Measurements from ENCODE around the gene RHBDL1. TPM values are rescaled to one million over a fixed set of nuclear protein-coding genes. Genes with fewer than 3 reads are reported as not detected.

Gene RHBDL1
- total and polyA plus RNA-seq, 10 of the 15 experiments (the other 5 are each of a cell fraction or from before 2014, with no cell fraction given), result 0.04 to 1.3 (median 0.65) TPM; not detected in 5

GRCh38 chr16:719815-720446 is 44.5 kb downstream of the RHBDL1 start:
- H3K4me3 ChIP-seq, result peak overlapping the region; percentile 86
- in situ Hi-C loops (cut with MboI) (no loop called here), intact Hi-C loops (cut with micrococcal nuclease; ENCODE audit: unreplicated experiment) (loop anchor here (2.0 kb wide), 2 partner anchors 21 to 35 kb away; partner anchors contain the start of genes CIAO3 and JMJD8)
- H3K4me2 ChIP-seq (ENCODE audit: control insufficient read depth, insufficient read depth), result peak overlapping the region; percentile 69
- WGBS (ENCODE audit: insufficient coverage, insufficient replicate concordance, low lambda C conversion rate, missing lambda C conversion rate), result 14% methylated on average over 16 of the region's 16 CpGs
- H3K4me1 ChIP-seq (ENCODE audit: control insufficient read depth, insufficient read depth, low read length), result peaks cover 13% of the 10 kb centered on the region
- H2AFZ ChIP-seq (ENCODE audit: control insufficient read depth, low read depth, low read length), result peak overlapping the region; percentile 6
- H3K9ac ChIP-seq (ENCODE audit: control insufficient read depth, insufficient read depth, low read length), result peak overlapping the region; percentile 91
- ChIA-PET RAD21 (ENCODE audit: unreplicated experiment) (interaction anchor here (0.8 to 2.4 kb wide), 5 partner anchors 8 to 68 kb away, joined by 3 to 10 read pairs (median 3); partner anchors contain the start of genes CHTF18 and RPUSD1), POLR2A (interaction anchor here (0.5 to 2.5 kb wide), 7 partner anchors 8 to 372 kb away, joined by 3 to 29 read pairs (median 10); partner anchors contain the start of genes CHTF18, CIAO3 and RPUSD1), SMC1A (ENCODE audit: uncharacterized antibody, unreplicated experiment) (interaction anchor here (0.8 to 1.3 kb wide), 3 partner anchors 8 to 68 kb away, joined by 3 to 4 read pairs (median 3); partner anchors contain the start of genes CHTF18 and RPUSD1), CTCF (interaction anchor here (0.7 to 2.5 kb wide), 11 partner anchors 8 to 69 kb away, joined by 3 to 16 read pairs (median 5); partner anchors contain the start of genes CHTF18, CIAO3, RPUSD1 and WDR24)
- DNase-seq (ENCODE audit: low read depth, low spot score) (no peak), ATAC-seq (peak; percentile 4), FAIRE-seq (peak; percentile 66)
- H3K27me3 ChIP-seq (replicated peaks in 1 of 2; ENCODE audit: control insufficient read depth in 2 of 2, insufficient read depth in 2 of 2, low read length in 1 of 2), result no peaks in the 10 kb centered on the region
- no peaks in the 10 kb centered on the region for H3K9me3 ChIP-seq (replicated peaks; ENCODE audit: control insufficient read depth, insufficient read depth, low read length)
- 0 out of 2 replicates have a peak, but pooled peaks cover 2% of the 10 kb centered on the region for H4K20me1 ChIP-seq (ENCODE audit: control insufficient read depth, insufficient read depth)
- TSS peak; percentile 79 for BruUV-seq (replicated peaks)
- H3K36me3 ChIP-seq (ENCODE audit: control insufficient read depth in 2 of 2, insufficient read depth in 2 of 2, low read length in 1 of 2), result no peaks in the 10 kb centered on the region
- H3K27ac ChIP-seq (ENCODE audit: control insufficient read depth, insufficient read depth), result peak overlapping the region; percentile 87
- H3K79me2 ChIP-seq (ENCODE audit: control insufficient read depth, insufficient read depth, low read length), result no peaks in the 10 kb centered on the region; the same call in 1 of the 2 replicates
- TF ChIP-seq PML (IDR thresholded peaks at IDR 0.05; ENCODE audit: low read length) (no peak), POLR2AphosphoS2 (IDR thresholded peaks at IDR 0.05; ENCODE audit: low read depth, low read length) (0 out of 2 replicates have a peak, but pooled peaks have one; percentile 29), MXI1 (IDR thresholded peaks at IDR 0.05; ENCODE audit: low read depth, low read length) (no peak), EGR1 (IDR thresholded peaks at IDR 0.05; ENCODE audit: borderline replicate concordance in 1 of 2, low read depth in 2 of 2, low read length in 2 of 2) (peak in 1 of 2 experiments; percentile 30; a peak in 1 of 3 replicates), CTCF (IDR thresholded peaks at IDR 0.05 in 2 of 3, conservative IDR thresholded peaks at IDR 0.05 in 1 of 3; ENCODE audit: control insufficient read depth in 2 of 3, extremely low read depth in 1 of 3, insufficient read depth in 1 of 3, low read depth in 3 of 3, low read length in 3 of 3) (peak in 2 of 3 experiments; percentile 31 to 38; a peak in 3 of 6 replicates), NRF1 (conservative IDR thresholded peaks at IDR 0.05; ENCODE audit: low read depth, low read length) (no peak), YY1 (IDR thresholded peaks at IDR 0.05; ENCODE audit: low read depth, low read length) (0 out of 2 replicates have a peak, but pooled peaks have one; percentile 11), BHLHE40 (IDR thresholded peaks at IDR 0.05; ENCODE audit: borderline replicate concordance in 1 of 2, low read depth in 2 of 2, low read length in 1 of 2) (peak in 1 of 2 experiments; percentile 29; a peak in 1 of 4 replicates), GATAD2B (conservative IDR thresholded peaks at IDR 0.05; ENCODE audit: low read depth) (0 out of 2 replicates have a peak, but pooled peaks have one; percentile 52)
